OCI-LY7 (cell line): ENCODE data around the gene MOGAT2. TPM values are rescaled to one million over a fixed set of nuclear protein-coding genes. Genes with fewer than 3 reads are reported as not detected.

Experiments used
- BruUV-seq: library from RNA; stranded (reverse); fragments of 400-500 nt; replicated peaks from 2 replicates; lab custom pipeline; 2021; lab: Mats Ljungman, UMichigan
- CTCF ChIA-PET: fragments of 300-600 bp; sonication (Branson Sonifier 250); formaldehyde crosslinking; loops from one replicate; lab custom pipeline; 2022; ENCODE audit warnings: antibody characterized with exemption; ENCODE audit not compliant: unreplicated experiment; lab: Charles Lee
- POLR2A ChIA-PET: fragments of 300-600 bp; sonication (Branson Sonifier 250); formaldehyde crosslinking; loops from one replicate; lab custom pipeline; 2022; ENCODE audit warnings: antibody characterized with exemption; lab: Charles Lee
- DNase-seq: peaks from one replicate; pipeline ENCODE4 v3.0.0-alpha.2; 2015; ENCODE audit warnings: low spot score
- H2AFZ ChIP-seq: fragments of 200-600 bp; sonication (generic), shearing (Covaris generic); 2 replicates; pipeline ENCODE4 v1.6.1; 2014; ENCODE audit warnings: mild to moderate bottlenecking, antibody characterized with exemption, low read length, moderate library complexity
- H3K27ac ChIP-seq: fragments of 200-600 bp; sonication (generic); 2 replicates; pipeline ENCODE4 v1.5.1; 2014; ENCODE audit warnings: mixed run types, low read depth, mild to moderate bottlenecking, moderate library complexity, low read length, inconsistent platforms; ENCODE audit not compliant: poor library complexity, severe bottlenecking
- H3K36me3 ChIP-seq: fragments of 200-600 bp; sonication (generic); 2 replicates; pipeline ENCODE4 v1.6.1; 2014; ENCODE audit warnings: mild to moderate bottlenecking, antibody characterized with exemption, low read length, moderate library complexity, mixed read lengths; ENCODE audit not compliant: insufficient read depth
- H3K4me1 ChIP-seq: fragments of 200-600 bp; sonication (generic); 2 replicates; pipeline ENCODE4 v1.5.1; 2014; ENCODE audit warnings: mild to moderate bottlenecking, low read length; ENCODE audit not compliant: insufficient read depth, poor library complexity, severe bottlenecking
- H3K4me2 ChIP-seq: fragments of 200-600 bp; sonication (generic); 2 replicates; pipeline ENCODE4 v1.6.1; 2014; ENCODE audit warnings: mild to moderate bottlenecking, low read length
- H3K4me3 ChIP-seq: fragments of 200-600 bp; sonication (generic); 2 replicates; pipeline ENCODE4 v1.5.1; 2014; ENCODE audit warnings: mild to moderate bottlenecking, low read depth, low read length; ENCODE audit not compliant: poor library complexity, severe bottlenecking
- H3K79me2 ChIP-seq: fragments of 200-600 bp; sonication (generic); 2 replicates; pipeline ENCODE4 v1.6.1; 2016; ENCODE audit warnings: low read depth, mild to moderate bottlenecking, low read length, moderate library complexity, mixed read lengths; ENCODE audit not compliant: insufficient read depth
- H3K9me2 ChIP-seq: fragments of 200-600 bp; sonication (generic); 2 replicates; pipeline ENCODE4 v1.6.1; 2016; ENCODE audit warnings: mild to moderate bottlenecking, low read length, mixed read lengths; ENCODE audit not compliant: insufficient read depth
- H3K9me3 ChIP-seq: fragments of 200-600 bp; sonication (generic); 2 replicates; pipeline ENCODE4 v1.6.1; 2014; ENCODE audit warnings: mild to moderate bottlenecking, mixed run types, low read length, mixed read lengths
- H4K20me1 ChIP-seq: fragments of 200-600 bp; sonication (generic); 2 replicates; pipeline ENCODE4 v1.6.1; 2014; ENCODE audit warnings: mild to moderate bottlenecking, antibody characterized with exemption, low read length, moderate library complexity, mixed read lengths; ENCODE audit not compliant: insufficient read depth
- EZH2phosphoT487 ChIP-seq: fragments of 200-600 bp; sonication (generic); IDR thresholded peaks from 2 replicates; pipeline ENCODE4 v1.6.1; 2018; ENCODE audit warnings: low read depth, borderline replicate concordance, mild to moderate bottlenecking, mixed run types, antibody characterized with exemption, low read length, moderate library complexity, mixed read lengths
- intact Hi-C: fragments of 100-400 bp; cut with micrococcal nuclease; formaldehyde crosslinking; loops from one replicate; pipeline ENCODE4 v1.10.0; 2022; ENCODE audit not compliant: unreplicated experiment
- total RNA-seq, 2 experiments: library from RNA; depleted of rRNA in 1 of 2; stranded (reverse); fragments of >200 nt in 1 of 2; shearing (Covaris generic) in 1 of 2; gene quantifications; 2 replicates each; pipeline ENCODE4 v1.2.3, GENCODE V29; 2014 to 2022
- TF ChIP-seq, protein P1 (sequence below): fragments of 200-600 bp; sonication (generic); conservative IDR thresholded peaks from 2 replicates; pipeline ENCODE4 v1.5.1; 2014; ENCODE audit warnings: mild to moderate bottlenecking, antibody characterized with exemption, low read length, moderate library complexity, mixed read lengths

The MOGAT2 gene
- total RNA-seq, 2 experiments from 2014 or later: not detected

GRCh38 chr11:75767228-75767572 lies 49.6 kb downstream of the MOGAT2 start:
- CTCF ChIA-PET: no interaction called here
- intact Hi-C loops: loop anchor here (5.0 kb wide), 1 partner anchor 170 kb away; no protein-coding TSS in a partner anchor
- Histone ChIP-seq H3K9me3 (no peaks in the 10 kb centered on the region), H3K27ac (no peak overlapping the region), H3K9me2 (no peaks in the 10 kb centered on the region), H3K36me3 (no peaks in the 10 kb centered on the region), H3K4me1 (peaks cover 45% of the 10 kb centered on the region), H3K79me2 (no peaks in the 10 kb centered on the region; the same call in 1 of the 2 replicates), H4K20me1 (no peaks in the 10 kb centered on the region), H3K4me2 (no peak overlapping the region), H3K4me3 (no peak overlapping the region), H2AFZ (no peak overlapping the region)
- no peak for DNase-seq
- TF ChIP-seq, protein P1, sequence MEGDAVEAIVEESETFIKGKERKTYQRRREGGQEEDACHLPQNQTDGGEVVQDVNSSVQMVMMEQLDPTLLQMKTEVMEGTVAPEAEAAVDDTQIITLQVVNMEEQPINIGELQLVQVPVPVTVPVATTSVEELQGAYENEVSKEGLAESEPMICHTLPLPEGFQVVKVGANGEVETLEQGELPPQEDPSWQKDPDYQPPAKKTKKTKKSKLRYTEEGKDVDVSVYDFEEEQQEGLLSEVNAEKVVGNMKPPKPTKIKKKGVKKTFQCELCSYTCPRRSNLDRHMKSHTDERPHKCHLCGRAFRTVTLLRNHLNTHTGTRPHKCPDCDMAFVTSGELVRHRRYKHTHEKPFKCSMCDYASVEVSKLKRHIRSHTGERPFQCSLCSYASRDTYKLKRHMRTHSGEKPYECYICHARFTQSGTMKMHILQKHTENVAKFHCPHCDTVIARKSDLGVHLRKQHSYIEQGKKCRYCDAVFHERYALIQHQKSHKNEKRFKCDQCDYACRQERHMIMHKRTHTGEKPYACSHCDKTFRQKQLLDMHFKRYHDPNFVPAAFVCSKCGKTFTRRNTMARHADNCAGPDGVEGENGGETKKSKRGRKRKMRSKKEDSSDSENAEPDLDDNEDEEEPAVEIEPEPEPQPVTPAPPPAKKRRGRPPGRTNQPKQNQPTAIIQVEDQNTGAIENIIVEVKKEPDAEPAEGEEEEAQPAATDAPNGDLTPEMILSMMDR: no peak
- POLR2A ChIA-PET: interaction anchor here (0.6 kb wide), 1 partner anchor 696 kb away, joined by 4 read pairs; no protein-coding TSS in a partner anchor
- BruUV-seq: no TSS peak

- intact Hi-C loops: loop anchor here (1.0 to 5.0 kb wide), 4 partner anchors 44 to 220 kb away; no protein-coding TSS in a partner anchor
Observed at GRCh38 chr11:75767793-75768111, 50.1 kb downstream of the MOGAT2 start.

More at GRCh38 chr11:75767793-75768111, 50.1 kb downstream of the MOGAT2 start:
- peak overlapping the region; percentile 47 for H3K27ac ChIP-seq
- BruUV-seq: no TSS peak
- TF ChIP-seq, protein P1: no peak
- TF ChIP-seq EZH2phosphoT487: no peak
- no peaks in the 10 kb centered on the region for H3K36me3 ChIP-seq
- peak overlapping the region; percentile 49; the same call in 1 of the 2 replicates for H2AFZ ChIP-seq
- H3K79me2 ChIP-seq: no peaks in the 10 kb centered on the region; the same call in 1 of the 2 replicates
- H3K4me1 ChIP-seq: peaks cover 51% of the 10 kb centered on the region
- H3K4me2 ChIP-seq: peak overlapping the region; percentile 90
- no peak overlapping the region for H3K4me3 ChIP-seq
- H3K9me2 ChIP-seq: no peaks in the 10 kb centered on the region
- no peaks in the 10 kb centered on the region for H4K20me1 ChIP-seq
- CTCF ChIA-PET: no interaction called here
- DNase-seq: no peak
- no peaks in the 10 kb centered on the region for H3K9me3 ChIP-seq
- POLR2A ChIA-PET: interaction anchor here (0.6 kb wide), 1 partner anchor 779 kb away, joined by 5 read pairs; no protein-coding TSS in a partner anchor
